Endothelial cell of umbilical vein (primary cell): ENCODE measurements around the gene TTK. TPM values are rescaled to one million over a fixed set of nuclear protein-coding genes. Genes with fewer than 3 reads are reported as not detected.

ENCODE experiments used
- BruUV-seq: library from RNA; stranded (reverse); fragments of 400-500 nt; replicated peaks from 2 replicates; lab custom pipeline; 2021; lab: Mats Ljungman, UMichigan
- CTCF ChIA-PET: fragments of 300-600, 350-600 bp; sonication (Branson Sonifier 250); formaldehyde crosslinking; loops from one replicate; lab custom pipeline; 2021; ENCODE audit warnings: antibody characterized with exemption, inconsistent platforms; lab: Charles Lee
- POLR2A ChIA-PET: fragments of 300-600, 350-600 bp; sonication (Branson Sonifier 250); formaldehyde crosslinking; loops from one replicate; lab custom pipeline; 2021; ENCODE audit warnings: antibody characterized with exemption, inconsistent platforms; lab: Charles Lee
- DNase-seq: peaks from one replicate; pipeline ENCODE4 v3.0.0-alpha.2; 2011; ENCODE audit warnings: low read depth, low spot score
- FAIRE-seq: peaks from 2 replicates; lab custom pipeline; 2011; peaks lifted over from hg19 to GRCh38; lab: Jason Lieb, UNC
- H2AFZ ChIP-seq: 2 replicates; pipeline ENCODE4 v1.6.0; 2012; ENCODE audit warnings: low read depth, low read length, control low read depth, inconsistent platforms
- H3K27ac ChIP-seq: 2 replicates; pipeline ENCODE4 v1.5.1; 2011; ENCODE audit warnings: low read depth, mild to moderate bottlenecking, control low read depth, low read length, moderate library complexity; ENCODE audit not compliant: insufficient read depth
- H3K27me3 ChIP-seq, 2 experiments: 2 replicates each; pipeline versions ENCODE4 v1.6.0 to v1.6.1; 2011; ENCODE audit warnings: low read length in 2 of 2, mixed read lengths in 1 of 2; ENCODE audit not compliant: control insufficient read depth in 2 of 2, insufficient read depth in 2 of 2
- H3K36me3 ChIP-seq, 2 experiments: 2 replicates in 1 of 2; 3 replicates in 1 of 2; pipeline ENCODE4 v1.5.1; 2011; ENCODE audit warnings: low read length in 2 of 2, mild to moderate bottlenecking in 1 of 2, moderate library complexity in 1 of 2; ENCODE audit not compliant: control insufficient read depth in 2 of 2, insufficient read depth in 2 of 2; ENCODE audit errors: extremely low read depth in 1 of 2
- H3K4me1 ChIP-seq: 3 replicates; pipeline ENCODE4 v1.5.1; 2011; ENCODE audit warnings: mild to moderate bottlenecking, low read length; ENCODE audit not compliant: control insufficient read depth, insufficient read depth; ENCODE audit errors: extremely low read depth
- H3K4me2 ChIP-seq: 2 replicates; pipeline ENCODE4 v1.6.1; 2011; ENCODE audit warnings: low read length, control low read depth, mixed read lengths; ENCODE audit not compliant: insufficient read depth
- H3K4me3 ChIP-seq, 3 experiments: fragments of 200-600 bp in 1 of 3; sonication (generic), shearing (Covaris generic) in 1 of 3; replicated peaks in 1 of 3; 2 replicates each; pipeline ENCODE4 v1.5.1; 2011 to 2016; ENCODE audit warnings: control low read depth in 3 of 3, low read length in 3 of 3, mild to moderate bottlenecking in 2 of 3, inconsistent platforms in 1 of 3, low read depth in 1 of 3, moderate library complexity in 1 of 3; ENCODE audit not compliant: insufficient read depth in 1 of 3
- H3K79me2 ChIP-seq: 2 replicates; pipeline ENCODE4 v1.6.0; 2012; ENCODE audit warnings: low read length, inconsistent platforms; ENCODE audit not compliant: control insufficient read depth, insufficient read depth
- H3K9ac ChIP-seq: replicated peaks from 2 replicates; pipeline ENCODE3; 2011; ENCODE audit warnings: low read length, control low read depth; ENCODE audit not compliant: insufficient read depth; ENCODE audit errors: extremely low read depth
- H3K9me1 ChIP-seq: replicated peaks from 3 replicates; pipeline ENCODE4 v1.6.0; 2011; ENCODE audit warnings: mild to moderate bottlenecking, low read length; ENCODE audit not compliant: control insufficient read depth, insufficient read depth; ENCODE audit errors: extremely low read depth
- H3K9me3 ChIP-seq: replicated peaks from 2 replicates; pipeline ENCODE4 v1.5.1; 2012; ENCODE audit warnings: low read length, inconsistent platforms; ENCODE audit not compliant: control insufficient read depth, insufficient read depth
- H4K20me1 ChIP-seq: replicated peaks from 2 replicates; pipeline ENCODE3; 2011; ENCODE audit warnings: mild to moderate bottlenecking, low read length; ENCODE audit not compliant: control insufficient read depth, insufficient read depth; ENCODE audit errors: extremely low read depth
- EZH2 ChIP-seq: IDR thresholded peaks from 2 replicates; pipeline ENCODE4 v1.6.1; 2012; ENCODE audit warnings: borderline replicate concordance, low read depth, mild to moderate bottlenecking, moderate library complexity, low read length, inconsistent platforms; ENCODE audit not compliant: severe bottlenecking
- GATA2 ChIP-seq: IDR thresholded peaks from 2 replicates; pipeline ENCODE4 v1.7.0; 2011; ENCODE audit warnings: low read depth, mild to moderate bottlenecking, moderate library complexity, mixed read lengths, low read length; ENCODE audit not compliant: insufficient read length, insufficient read depth
- JUN ChIP-seq: IDR thresholded peaks from 2 replicates; pipeline ENCODE4 v1.6.1; 2011; ENCODE audit warnings: borderline replicate concordance, low read depth; ENCODE audit not compliant: insufficient read length, insufficient read depth
- MYC ChIP-seq: IDR thresholded peaks from one replicate; pipeline ENCODE4 v1.6.1; 2011; ENCODE audit warnings: mild to moderate bottlenecking, low read depth, low read length
- POLR2AphosphoS5 ChIP-seq: IDR thresholded peaks from 2 replicates; pipeline ENCODE4 v1.6.1; 2012; ENCODE audit warnings: low read depth, mild to moderate bottlenecking, control low read depth, low read length, moderate library complexity; ENCODE audit not compliant: insufficient read depth
- dilution Hi-C: fragments of 300-500 bp; cut with MboI; formaldehyde crosslinking; loops from one replicate; pipeline ENCODE4 v1.15.0; 2019; ENCODE audit warnings: low sequenced_read_pairs; ENCODE audit not compliant: extremely low pct_ligation_motif_present
- intact Hi-C: fragments of 100-400 bp; cut with micrococcal nuclease; formaldehyde crosslinking; loops from one replicate; pipeline ENCODE4 v1.10.0; 2022
- polyA plus RNA-seq, 4 experiments: library from polyadenylated mRNA; depleted of rRNA in 3 of 4; stranded (reverse) in 3 of 4; unstranded in 1 of 4; fragments of >200 nt; gene quantifications; 2 replicates each; pipeline versions ENCODE4 v1.2.1 to v1.2.3, GENCODE V29; 2011 to 2012; ENCODE audit warnings: missing spikeins in 1 of 4
- total RNA-seq: library from RNA; stranded (reverse); gene quantifications from 2 replicates; pipeline ENCODE4 v1.2.3, GENCODE V29; 2021
- TF ChIP-seq, protein P1 (sequence below), 2 donors: IDR thresholded peaks; 1 replicate in 1 of 2; 2 replicates in 1 of 2; pipeline ENCODE4 v1.5.1; 2011; ENCODE audit warnings: low read length in 2 of 2, mild to moderate bottlenecking in 2 of 2, moderate library complexity in 2 of 2, control low read depth in 1 of 2, inconsistent platforms in 1 of 2, low read depth in 1 of 2; ENCODE audit not compliant: insufficient read depth in 1 of 2; ENCODE audit errors: extremely low read depth in 1 of 2
- TF ChIP-seq, protein P2 (sequence below): IDR thresholded peaks from 2 replicates; pipeline ENCODE4 v1.6.1; 2011; ENCODE audit not compliant: insufficient read depth, insufficient read length

The TTK gene
- total and polyA plus RNA-seq, 2 donors (not counting 3 experiments of a cell fraction or from before 2014, with no cell fraction given) = 4.1 to 29.4 TPM

DNA sequence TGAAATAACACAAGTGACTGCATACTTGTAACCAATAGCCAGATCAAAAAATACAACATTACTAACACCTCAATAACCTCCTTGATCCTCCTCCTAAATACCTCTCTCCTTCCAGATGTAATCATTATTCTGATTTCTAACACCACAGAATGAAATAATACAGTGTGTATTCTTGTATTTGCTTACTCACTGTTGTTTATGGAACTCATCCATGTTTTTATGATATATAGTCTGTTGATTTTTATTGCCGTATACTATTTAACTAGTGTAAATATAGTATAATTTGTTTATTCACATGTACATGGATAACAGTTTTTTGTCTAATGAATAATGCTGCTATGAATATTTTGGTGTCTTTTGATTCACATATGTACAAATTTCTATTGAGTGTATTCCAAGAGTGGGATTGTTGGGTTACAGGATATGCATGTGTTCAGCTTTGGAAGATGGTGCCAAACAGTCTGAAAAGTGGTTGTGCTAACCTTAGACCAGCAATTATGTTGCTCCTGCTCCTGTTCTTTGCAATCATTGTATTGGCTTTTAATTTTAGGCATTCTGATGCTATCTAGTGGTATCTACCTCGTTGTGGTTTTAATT lies 11.5 kb downstream of the TTK start:
- Histone ChIP-seq H3K27ac (no peak overlapping the region), H3K9me1 (no peaks in the 10 kb centered on the region), H3K9ac (no peak overlapping the region), H3K79me2 (no peaks in the 10 kb centered on the region), H3K4me1 (no peaks in the 10 kb centered on the region), H3K27me3 (no peaks in the 10 kb centered on the region), H2AFZ (no peak overlapping the region), H3K36me3 (peaks cover 0 to 9% of the 10 kb centered on the region in 2 experiments), H3K9me3 (no peaks in the 10 kb centered on the region), H3K4me2 (no peak overlapping the region), H3K4me3 (no peak overlapping the region), H4K20me1 (no peaks in the 10 kb centered on the region)
- ChIA-PET CTCF (no interaction called here), POLR2A (no interaction called here)
- no TSS peak for BruUV-seq
- dilution Hi-C loops (no loop called here), intact Hi-C loops (no loop called here)
- DNase-seq (no peak), FAIRE-seq (no peak)
- TF ChIP-seq GATA2 (no peak), EZH2 (no peak), POLR2AphosphoS5 (no peak), JUN (no peak), MYC (no peak)
- TF ChIP-seq, protein P1, sequence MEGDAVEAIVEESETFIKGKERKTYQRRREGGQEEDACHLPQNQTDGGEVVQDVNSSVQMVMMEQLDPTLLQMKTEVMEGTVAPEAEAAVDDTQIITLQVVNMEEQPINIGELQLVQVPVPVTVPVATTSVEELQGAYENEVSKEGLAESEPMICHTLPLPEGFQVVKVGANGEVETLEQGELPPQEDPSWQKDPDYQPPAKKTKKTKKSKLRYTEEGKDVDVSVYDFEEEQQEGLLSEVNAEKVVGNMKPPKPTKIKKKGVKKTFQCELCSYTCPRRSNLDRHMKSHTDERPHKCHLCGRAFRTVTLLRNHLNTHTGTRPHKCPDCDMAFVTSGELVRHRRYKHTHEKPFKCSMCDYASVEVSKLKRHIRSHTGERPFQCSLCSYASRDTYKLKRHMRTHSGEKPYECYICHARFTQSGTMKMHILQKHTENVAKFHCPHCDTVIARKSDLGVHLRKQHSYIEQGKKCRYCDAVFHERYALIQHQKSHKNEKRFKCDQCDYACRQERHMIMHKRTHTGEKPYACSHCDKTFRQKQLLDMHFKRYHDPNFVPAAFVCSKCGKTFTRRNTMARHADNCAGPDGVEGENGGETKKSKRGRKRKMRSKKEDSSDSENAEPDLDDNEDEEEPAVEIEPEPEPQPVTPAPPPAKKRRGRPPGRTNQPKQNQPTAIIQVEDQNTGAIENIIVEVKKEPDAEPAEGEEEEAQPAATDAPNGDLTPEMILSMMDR (IDR thresholded peaks at IDR 0.05; ENCODE audit: extremely low read depth in 1 of 2, insufficient read depth in 1 of 2, low read depth in 1 of 2, low read length in 2 of 2) = no peak
- TF ChIP-seq, protein P2, sequence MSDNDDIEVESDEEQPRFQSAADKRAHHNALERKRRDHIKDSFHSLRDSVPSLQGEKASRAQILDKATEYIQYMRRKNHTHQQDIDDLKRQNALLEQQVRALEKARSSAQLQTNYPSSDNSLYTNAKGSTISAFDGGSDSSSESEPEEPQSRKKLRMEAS = no peak
